Upper lobe of left lung (tissue), 6 donors: Measurements from ENCODE around the gene ABLIM2. TPM values are rescaled to one million over a fixed set of nuclear protein-coding genes. Genes with fewer than 3 reads are reported as not detected.

ENCODE experiments used
- ATAC-seq, 2 donors: fragments of 200-7000 bp; cut with Tn5 transposase; one replicate each; pipeline ENCODE4 v1.9.1; 2022; ENCODE audit warnings: mild to moderate bottlenecking in 2 of 2, moderate library complexity in 2 of 2; ENCODE audit not compliant: low FRiP score in 2 of 2
- DNase-seq, 2 donors: peaks; one replicate each; pipeline ENCODE4 v3.0.0-alpha.2; 2019 to 2020
- H3K27ac ChIP-seq, 4 donors: fragments of 200-600 bp; sonication (generic); one replicate each; pipeline ENCODE4 v1.5.1; 2016 to 2019
- H3K27me3 ChIP-seq, 4 donors: fragments of 200-600 bp; sonication (generic); one replicate each; pipeline ENCODE4 v1.5.1; 2017 to 2019
- H3K36me3 ChIP-seq, 4 donors: fragments of 200-600 bp; sonication (generic); one replicate each; pipeline ENCODE4 v1.5.1; 2016 to 2019
- H3K4me1 ChIP-seq, 4 donors: fragments of 200-600 bp; sonication (generic); one replicate each; pipeline ENCODE4 v1.5.1; 2018 to 2019
- H3K4me3 ChIP-seq, 4 donors: fragments of 200-600 bp; sonication (generic); one replicate each; pipeline ENCODE4 v1.5.1; 2017 to 2019; ENCODE audit warnings: mild to moderate bottlenecking in 2 of 4, moderate library complexity in 1 of 4
- H3K9me3 ChIP-seq, 4 donors: fragments of 200-600 bp; sonication (generic); one replicate each; pipeline ENCODE4 v1.5.1; 2018 to 2019
- CTCF ChIP-seq, 6 experiments: fragments of 450-650 bp in 4 of 6; fragments of 200-600 bp in 2 of 6; sonication (generic) in 2 of 6; IDR thresholded peaks; one replicate each; pipeline ENCODE4 v1.5.1; 2016 to 2019; ENCODE audit warnings: antibody characterized with exemption in 6 of 6
- EP300 ChIP-seq, 4 donors: sonication (generic); formaldehyde crosslinking; IDR thresholded peaks; one replicate each; pipeline ENCODE4 v1.5.1; 2017; ENCODE audit warnings: antibody characterized with exemption in 4 of 4, control low read depth in 2 of 4
- POLR2A ChIP-seq, 4 donors: fragments of 450-650 bp; IDR thresholded peaks; one replicate each; pipeline ENCODE4 v1.5.1; 2016 to 2017; ENCODE audit warnings: antibody characterized with exemption in 4 of 4, mild to moderate bottlenecking in 2 of 4
- POLR2AphosphoS5 ChIP-seq, 2 donors: sonication (generic); formaldehyde crosslinking; IDR thresholded peaks; one replicate each; pipeline ENCODE4 v1.5.1; 2017; ENCODE audit warnings: antibody characterized with exemption in 2 of 2
- WGBS, 2 donors: methylation state at CpG; one replicate each; pipeline ENCODE4 v1.1.5; 2017 to 2018; 5-methylcytosine and 5-hydroxymethylcytosine counted together
- total RNA-seq, 6 donors: library from RNA; depleted of rRNA in 4 of 6; stranded (reverse); fragments of >200 nt in 4 of 6; gene quantifications; one replicate each; pipeline versions ENCODE4 v1.1.0 to v1.2.1, GENCODE V29; 2016 to 2021
- donor health status: DM: no; HTN: no; CAD: no; lungs with moderate emphysema.
- donor health status: DM: no; HTN: yes; CAD: no; lungs with severe emphysema.

ABLIM2 gene
- total RNA-seq, 6 donors from 2014 or later: 3.6 to 36.9 (median 8.1) TPM

GRCh38 chr4:8112672-8113071, 45.9 kb downstream of the ABLIM2 start:
- Histone ChIP-seq H3K27me3 (no peaks in the 10 kb centered on the region), H3K9me3 (no peaks in the 10 kb centered on the region), H3K36me3 (no peaks in the 10 kb centered on the region), H3K27ac (no peak overlapping the region), H3K4me1 (peaks cover 0 to 2% (median under 1%) of the 10 kb centered on the region in 4 donors), H3K4me3 (no peak overlapping the region)
- no peak for TF ChIP-seq POLR2AphosphoS5 (IDR thresholded peaks at IDR 0.05)
- TF ChIP-seq POLR2A (IDR thresholded peaks at IDR 0.05): no peak
- TF ChIP-seq EP300 (IDR thresholded peaks at IDR 0.05): no peak
- no peak for TF ChIP-seq CTCF (IDR thresholded peaks at IDR 0.05)
- no peak for DNase-seq
- WGBS, 2 donors: 78 to 92% methylated on average over 10 of the region's 10 CpGs
- ATAC-seq: no peak

- Histone ChIP-seq H3K27ac (no peak overlapping the region), H3K9me3 (no peaks in the 10 kb centered on the region), H3K27me3 (no peaks in the 10 kb centered on the region), H3K4me3 (no peak overlapping the region), H3K36me3 (no peaks in the 10 kb centered on the region), H3K4me1 (no peaks in the 10 kb centered on the region)
- DNase-seq (no peak), ATAC-seq (no peak)
- 74 to 83% methylated on average over 9 of the region's 9 CpGs for WGBS, 2 donors
- no peak for TF ChIP-seq CTCF (IDR thresholded peaks at IDR 0.05)
- TF ChIP-seq POLR2AphosphoS5 (IDR thresholded peaks at IDR 0.05): no peak
- TF ChIP-seq EP300 (IDR thresholded peaks at IDR 0.05): no peak
- no peak for TF ChIP-seq POLR2A (IDR thresholded peaks at IDR 0.05)
Measured at GRCh38 chr4:8112036-8112576, 46.5 kb downstream of the ABLIM2 start.

GRCh38 chr4:8110071-8110986, 48.3 kb downstream of the ABLIM2 start:
- no peak for ATAC-seq
- TF ChIP-seq EP300 (IDR thresholded peaks at IDR 0.05) (no peak), POLR2AphosphoS5 (IDR thresholded peaks at IDR 0.05) (no peak), CTCF (IDR thresholded peaks at IDR 0.05) (no peak), POLR2A (IDR thresholded peaks at IDR 0.05) (no peak)
- H3K4me1 ChIP-seq: no peaks in the 10 kb centered on the region

GRCh38 chr4:8109406-8110065, 49.1 kb downstream of the ABLIM2 start:
- WGBS, 2 donors: 88 to 89% methylated on average over 20 of the region's 20 CpGs
- Histone ChIP-seq H3K4me3 (no peak overlapping the region), H3K9me3 (no peaks in the 10 kb centered on the region), H3K4me1 (no peaks in the 10 kb centered on the region), H3K27me3 (no peaks in the 10 kb centered on the region), H3K36me3 (no peaks in the 10 kb centered on the region), H3K27ac (no peak overlapping the region)
- DNase-seq (no peak), ATAC-seq (no peak)
- TF ChIP-seq POLR2A (IDR thresholded peaks at IDR 0.05) (no peak), CTCF (IDR thresholded peaks at IDR 0.05) (no peak), POLR2AphosphoS5 (IDR thresholded peaks at IDR 0.05) (no peak), EP300 (IDR thresholded peaks at IDR 0.05) (no peak)

More at GRCh38 chr4:8110071-8110986, 48.3 kb downstream of the ABLIM2 start:
- DNase-seq: no peak
- Histone ChIP-seq H3K27ac (no peak overlapping the region), H3K4me3 (no peak overlapping the region), H3K27me3 (no peaks in the 10 kb centered on the region), H3K36me3 (no peaks in the 10 kb centered on the region), H3K9me3 (no peaks in the 10 kb centered on the region)
- WGBS, 2 donors: 54 to 57% methylated on average over 25 to 28 of the region's 29 CpGs
